Activated CD8-positive, alpha-beta T cell treated with anti-CD3 and anti-CD28 coated beads, Interleukin-2, amount 10 ng/mL, durations not matched to agents 7 days and 5 days (primary cell): Measurements from ENCODE around the gene CIDEC. TPM values are rescaled to one million over a fixed set of nuclear protein-coding genes. Genes with fewer than 3 reads are reported as not detected.
A peak's percentile ranks its signal among the peaks of the same experiment; 100 is the strongest.
"Not testable (repeated sequence)": the region's sequence is repeated elsewhere in the genome, so short reads cannot be mapped to it uniquely, and the experiment has no call there.

ENCODE experiments used
- ATAC-seq: fragments of 150-1000 bp; cut with Tn5 transposase; one replicate; pipeline ENCODE4 v1.10.0; 2021; ENCODE audit warnings: moderate library complexity
- CTCF ChIA-PET: fragments of 350-600 bp; sonication (Branson Sonifier 250); formaldehyde crosslinking; loops from one replicate; lab custom pipeline; 2021; ENCODE audit warnings: antibody characterized with exemption; lab: Charles Lee
- POLR2A ChIA-PET: fragments of 350-600 bp; sonication (Branson Sonifier 250); formaldehyde crosslinking; loops from one replicate; lab custom pipeline; 2021; ENCODE audit warnings: antibody characterized with exemption; lab: Charles Lee
- DNase-seq: peaks from one replicate; pipeline ENCODE4 v3.0.0-alpha.2; 2020
- H3K27ac Mint-ChIP-seq: one replicate; pipeline ENCODE4 v1.8.0; 2021; ENCODE audit warnings: mild to moderate bottlenecking, mixed read lengths
- H3K27me3 Mint-ChIP-seq: one replicate; pipeline ENCODE4 v1.8.0; 2021; ENCODE audit warnings: low read depth, mixed read lengths
- H3K36me3 Mint-ChIP-seq: one replicate; pipeline ENCODE4 v1.8.0; 2021; ENCODE audit warnings: low read depth, mixed read lengths
- H3K4me1 Mint-ChIP-seq: one replicate; pipeline ENCODE4 v1.8.0; 2021; ENCODE audit warnings: low read depth, mixed read lengths
- H3K4me3 Mint-ChIP-seq: one replicate; pipeline ENCODE4 v1.8.0; 2021; ENCODE audit warnings: mild to moderate bottlenecking, mixed read lengths
- H3K9me3 Mint-ChIP-seq: one replicate; pipeline ENCODE4 v1.8.0; 2022; ENCODE audit warnings: mixed read lengths; ENCODE audit not compliant: insufficient read depth
- total RNA-seq, 2 experiments: library from RNA; stranded (reverse); gene quantifications; one replicate each; pipeline ENCODE4 v1.2.3, GENCODE V29; 2021

The CIDEC gene
- total RNA-seq, 2 experiments from 2014 or later, result not detected

- not testable (repeated sequence) for H3K4me3 Mint-ChIP-seq, H3K27ac Mint-ChIP-seq
- CTCF ChIA-PET, result interaction anchor here (3.2 to 3.5 kb wide), 3 partner anchors 10 to 31 kb away, joined by 11 to 20 read pairs (median 17); partner anchors contain the start of gene JAGN1
These were observed 20.9 kb upstream of the CIDEC start for GRCh38 chr3:9900965-9901415.

GRCh38 chr3:9899289-9899791 lies 19.3 kb upstream of the CIDEC start:
- ChIA-PET POLR2A (no interaction called here), CTCF (no interaction called here)
- peaks cover 44% of the 10 kb centered on the region for H3K4me1 Mint-ChIP-seq

More at GRCh38 chr3:9900965-9901415, 20.9 kb upstream of the CIDEC start:
- peaks cover 38% of the 10 kb centered on the region for H3K4me1 Mint-ChIP-seq
- not testable (repeated sequence) for H3K36me3 Mint-ChIP-seq, DNase-seq, H3K9me3 Mint-ChIP-seq, ATAC-seq, H3K27me3 Mint-ChIP-seq
- POLR2A ChIA-PET, result interaction anchor here (3.9 kb wide), 1 partner anchor 10 kb away, joined by 29 read pairs; the partner anchor contains the start of gene JAGN1

GRCh38 chr3:9898467-9899241 lies 18.6 kb upstream of the CIDEC start:
- Mint-ChIP-seq H3K4me1 (peaks cover 45% of the 10 kb centered on the region), H3K27me3 (no peaks in the 10 kb centered on the region), H3K27ac (no peak overlapping the region), H3K4me3 (no peak overlapping the region), H3K9me3 (no peaks in the 10 kb centered on the region), H3K36me3 (peaks cover 15% of the 10 kb centered on the region)
- CTCF ChIA-PET, result no interaction called here
- POLR2A ChIA-PET, result no interaction called here
- no peak for ATAC-seq
- DNase-seq, result no peak

More at GRCh38 chr3:9899289-9899791, 19.3 kb upstream of the CIDEC start:
- Mint-ChIP-seq H3K4me3 (no peak overlapping the region), H3K27ac (no peak overlapping the region), H3K9me3 (no peaks in the 10 kb centered on the region), H3K27me3 (no peaks in the 10 kb centered on the region), H3K36me3 (peaks cover 9% of the 10 kb centered on the region)
- no peak for ATAC-seq
- DNase-seq, result no peak

DNA sequence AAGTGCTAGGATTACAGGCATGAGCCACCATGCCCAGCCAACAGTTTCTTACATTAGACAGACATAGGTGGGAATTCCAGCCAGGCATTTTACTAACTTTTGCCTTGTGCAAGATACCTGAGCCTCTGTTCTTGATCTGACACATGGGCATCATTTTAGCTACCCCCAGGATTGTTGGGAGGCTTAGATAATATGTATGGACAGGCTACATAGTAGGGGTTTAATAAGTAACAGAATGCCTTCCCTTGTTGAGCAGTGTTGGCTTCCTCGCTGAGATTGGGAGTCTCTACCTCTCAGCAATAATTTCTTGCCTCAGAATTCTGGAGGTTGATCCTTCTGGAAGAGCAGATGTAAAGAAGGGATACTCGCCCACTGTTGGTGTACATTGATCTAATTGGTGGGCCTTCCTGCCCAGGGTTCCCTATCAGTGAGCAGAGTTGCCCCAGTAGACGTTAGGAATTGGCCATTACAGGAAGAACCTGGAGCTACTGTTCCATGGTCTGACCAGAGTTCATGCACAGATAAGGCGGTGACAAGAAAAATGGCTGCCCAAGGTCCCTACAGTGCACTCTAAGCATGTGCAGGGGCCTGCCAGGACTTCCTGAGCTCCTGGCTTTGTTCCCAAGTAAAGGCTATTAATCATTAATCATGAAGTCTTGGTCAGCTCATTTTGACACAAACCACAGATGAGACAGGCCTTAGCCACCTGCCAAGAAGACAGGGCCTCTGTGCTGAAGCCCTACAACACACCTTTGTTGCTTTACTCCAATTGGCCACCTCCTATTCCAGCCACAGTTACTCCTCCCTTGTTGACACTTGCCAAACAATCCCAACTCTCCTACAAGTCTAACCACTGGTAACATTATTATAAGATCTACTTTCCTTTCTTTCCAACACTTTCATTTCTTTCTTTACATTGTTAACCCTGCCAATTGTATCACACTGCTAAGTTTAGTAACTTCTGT lies 17.6 kb upstream of the CIDEC start:
- no peak overlapping the region for H3K27ac Mint-ChIP-seq
- no peak for DNase-seq
- no peak overlapping the region for H3K4me3 Mint-ChIP-seq
- no peaks in the 10 kb centered on the region for H3K27me3 Mint-ChIP-seq
- H3K36me3 Mint-ChIP-seq, result peaks cover 23% of the 10 kb centered on the region
- peaks cover 42% of the 10 kb centered on the region for H3K4me1 Mint-ChIP-seq
- CTCF ChIA-PET, result no interaction called here
- H3K9me3 Mint-ChIP-seq, result no peaks in the 10 kb centered on the region
- POLR2A ChIA-PET, result no interaction called here
- ATAC-seq, result no peak

DNA sequence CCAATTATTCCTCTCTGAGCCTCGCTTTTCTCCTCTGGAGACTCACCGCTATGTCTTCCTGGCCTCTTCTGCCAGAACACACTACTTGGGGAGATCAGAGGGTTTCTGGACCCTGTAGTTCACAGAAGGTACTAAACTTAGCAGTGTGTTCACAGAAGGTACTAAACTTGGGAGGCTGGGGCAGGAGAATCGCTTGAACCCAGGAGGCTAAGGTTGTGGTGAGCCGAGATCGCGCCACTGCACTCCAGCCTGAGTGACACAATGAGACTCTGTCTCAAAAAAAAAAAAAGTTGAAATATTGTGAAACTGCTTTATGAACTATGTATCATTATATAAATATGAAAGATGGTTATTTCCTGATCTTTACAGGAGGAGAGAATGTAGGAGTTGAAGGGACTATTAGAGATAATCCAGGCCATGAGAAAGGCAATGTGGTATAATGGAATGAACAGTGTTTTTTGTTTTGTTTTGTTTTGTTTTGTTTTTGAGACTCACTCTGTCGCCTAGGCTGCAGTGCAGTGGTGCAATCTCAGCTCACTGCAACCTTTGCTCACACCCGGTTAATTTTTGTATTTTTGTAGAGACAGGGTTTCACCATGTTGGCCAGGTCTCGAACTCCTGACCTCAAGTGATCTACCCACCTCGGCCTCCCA lies 16.8 kb upstream of the CIDEC start:
- peaks cover 40% of the 10 kb centered on the region for H3K4me1 Mint-ChIP-seq
- H3K9me3 Mint-ChIP-seq, CTCF ChIA-PET, H3K27ac Mint-ChIP-seq, ATAC-seq, POLR2A ChIA-PET, H3K27me3 Mint-ChIP-seq, H3K4me3 Mint-ChIP-seq, DNase-seq: not testable (repeated sequence)
- H3K36me3 Mint-ChIP-seq, result peaks cover 28% of the 10 kb centered on the region

GRCh38 chr3:9895715-9896114 lies 15.7 kb upstream of the CIDEC start:
- ChIA-PET CTCF (interaction anchor here (0.6 to 0.8 kb wide), 2 partner anchors 9 to 36 kb away, joined by 3 read pairs; no protein-coding TSS in a partner anchor), POLR2A (interaction anchor here (0.7 kb wide), 1 partner anchor 103 kb away, joined by 3 read pairs; the partner anchor contains the start of gene ARPC4)
- not testable (repeated sequence) for H3K9me3 Mint-ChIP-seq, H3K4me3 Mint-ChIP-seq, DNase-seq, ATAC-seq, H3K27me3 Mint-ChIP-seq, H3K27ac Mint-ChIP-seq
- Mint-ChIP-seq H3K36me3 (peaks cover 36% of the 10 kb centered on the region), H3K4me1 (peaks cover 36% of the 10 kb centered on the region)

- POLR2A ChIA-PET, result interaction anchor here (0.6 to 1.6 kb wide), 6 partner anchors 9 to 106 kb away, joined by 3 to 10 read pairs (median 3); partner anchors contain the start of genes IL17RE and RPUSD3
These were observed 13.7 kb upstream of the CIDEC start for GRCh38 chr3:9893739-9894138.

GRCh38 chr3:9891072-9891622 lies 11.1 kb upstream of the CIDEC start:
- Mint-ChIP-seq H3K27me3 (peaks cover 2% of the 10 kb centered on the region), H3K36me3 (peaks cover 35% of the 10 kb centered on the region), H3K4me1 (peaks cover 38% of the 10 kb centered on the region), H3K9me3 (no peaks in the 10 kb centered on the region), H3K27ac (peak overlapping the region; percentile 98), H3K4me3 (peak overlapping the region; percentile 99)
- ATAC-seq (no peak), DNase-seq (no peak)
- ChIA-PET CTCF (interaction anchor here (1.9 to 3.5 kb wide), 4 partner anchors 11 to 56 kb away, joined by 7 to 34 read pairs (median 15); partner anchors contain the start of genes CRELD1, IL17RE and RPUSD3), POLR2A (interaction anchor here (0.6 to 2.7 kb wide), 11 partner anchors 10 to 59 kb away, joined by 3 to 29 read pairs (median 4); partner anchors contain the start of genes CRELD1 and IL17RE)

More at GRCh38 chr3:9893739-9894138, 13.7 kb upstream of the CIDEC start:
- Mint-ChIP-seq H3K36me3 (peaks cover 38% of the 10 kb centered on the region), H3K4me3 (no peak overlapping the region), H3K27ac (no peak overlapping the region), H3K4me1 (peaks cover 41% of the 10 kb centered on the region), H3K9me3 (no peaks in the 10 kb centered on the region), H3K27me3 (no peaks in the 10 kb centered on the region)
- CTCF ChIA-PET, result interaction anchor here (1.4 to 1.5 kb wide), 2 partner anchors 39 to 45 kb away, joined by 3 to 5 read pairs; no protein-coding TSS in a partner anchor
- no peak for DNase-seq
- no peak for ATAC-seq

DNA sequence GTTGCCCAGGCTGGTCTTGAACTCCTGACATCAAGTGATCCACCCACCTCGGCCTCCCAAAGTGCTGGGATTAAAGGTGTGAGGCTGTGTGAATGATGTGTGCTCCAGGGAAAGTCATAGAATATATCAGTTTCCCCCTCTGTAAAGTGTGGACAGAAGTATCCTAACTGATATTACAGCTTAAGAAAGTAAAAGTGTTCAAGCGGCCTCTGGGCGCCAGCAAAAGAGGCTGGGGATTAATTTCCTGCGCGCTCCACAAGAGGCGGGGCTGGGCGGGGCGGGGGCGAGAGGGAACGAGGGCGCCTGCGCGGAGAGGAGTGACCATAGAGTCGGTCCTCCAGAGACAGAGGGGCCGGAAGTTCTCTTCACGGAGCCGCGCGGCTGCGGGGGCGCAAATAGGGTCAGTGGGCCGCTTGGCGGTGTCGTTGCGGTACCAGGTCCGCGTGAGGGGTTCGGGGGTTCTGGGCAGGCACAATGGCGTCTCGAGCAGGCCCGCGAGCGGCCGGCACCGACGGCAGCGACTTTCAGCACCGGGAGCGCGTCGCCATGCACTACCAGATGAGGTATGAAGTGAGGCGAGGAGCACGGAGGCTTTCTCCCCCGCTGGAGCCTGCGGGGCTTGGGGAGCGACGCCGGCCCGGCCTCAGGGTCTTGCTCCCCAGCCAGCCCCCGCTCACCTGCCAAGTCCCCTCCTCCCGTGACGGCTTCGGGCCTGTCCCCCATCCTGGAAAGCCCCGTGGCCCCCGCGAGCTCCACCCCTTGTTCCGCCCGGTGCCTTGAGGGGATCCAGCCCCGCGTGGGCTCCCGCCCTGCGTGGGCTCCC lies 10.4 kb upstream of the CIDEC start, which contains the start of gene JAGN1:
JAGN1 (plus strand) TSS at position 362 of the 823 bp plus-strand sequence; CDS start at position 475, 113 bp downstream.
- H3K36me3 Mint-ChIP-seq, result peaks cover 35% of the 10 kb centered on the region
- POLR2A ChIA-PET, result interaction anchor here (0.6 to 2.7 kb wide), 17 partner anchors 11 to 138 kb away, joined by 3 to 29 read pairs (median 4); partner anchors contain the start of genes CIDEC, CRELD1, EMC3 and IL17RE
- CTCF ChIA-PET, result interaction anchor here (1.9 to 3.5 kb wide), 4 partner anchors 12 to 56 kb away, joined by 7 to 34 read pairs (median 15); partner anchors contain the start of genes CRELD1, IL17RE and RPUSD3

More for the DNA sequence above, 10.4 kb upstream of the CIDEC start, which contains the start of gene JAGN1:
- Mint-ChIP-seq H3K9me3 (no peaks in the 10 kb centered on the region), H3K4me3 (peak within 1 kb of the TSS; percentile 99), H3K27me3 (peaks cover 2% of the 10 kb centered on the region), H3K27ac (peak within 1 kb of the TSS; percentile 98), H3K4me1 (peaks cover 38% of the 10 kb centered on the region)
- peak; percentile 91 for ATAC-seq
- DNase-seq, result peak; percentile 93
